H1 (cell line): ENCODE data around the gene CDK8. TPM values are rescaled to one million over a fixed set of nuclear protein-coding genes. Genes with fewer than 3 reads are reported as not detected.

Source experiments
- HDAC2 ChIP-seq, 2 experiments: fragments of 300-600 bp in 1 of 2; sonication (generic) in 1 of 2; IDR thresholded peaks; 2 replicates each; pipeline ENCODE4 v1.6.1; 2011 to 2012; ENCODE audit warnings: low read depth in 2 of 2, low read length in 2 of 2, mild to moderate bottlenecking in 2 of 2, moderate library complexity in 2 of 2, borderline replicate concordance in 1 of 2, inconsistent platforms in 1 of 2
- KDM4A ChIP-seq: IDR thresholded peaks from one replicate; pipeline ENCODE4 v1.7.1; 2012; ENCODE audit warnings: low read depth, mild to moderate bottlenecking, moderate library complexity, low read length, inconsistent platforms; ENCODE audit not compliant: severe bottlenecking
- NRF1 ChIP-seq: IDR thresholded peaks from 2 replicates; pipeline ENCODE4 v1.6.1; 2011; ENCODE audit warnings: mild to moderate bottlenecking, low read depth, low read length, improper control_type of control experiment
- PHF8 ChIP-seq: fragments of 200-600 bp; sonication (generic); conservative IDR thresholded peaks from 2 replicates; pipeline ENCODE4 v1.7.1; 2012; ENCODE audit warnings: low read depth, mild to moderate bottlenecking, inconsistent platforms, low read length, moderate library complexity
- RXRA ChIP-seq: IDR thresholded peaks from 2 replicates; pipeline ENCODE4 v1.6.1; 2011; ENCODE audit warnings: low read depth, mild to moderate bottlenecking, low read length, moderate library complexity; ENCODE audit not compliant: insufficient read depth
- SP4 ChIP-seq: IDR thresholded peaks from 2 replicates; pipeline ENCODE4 v1.6.1; 2012; ENCODE audit warnings: low read length, inconsistent platforms
- polyA plus RNA-seq, 7 experiments: library from polyadenylated mRNA; depleted of rRNA in 3 of 7; stranded (reverse) in 5 of 7; unstranded in 2 of 7; fragments of >200 nt in 5 of 7; fragments of 200-250 nt in 2 of 7; gene quantifications; 1 replicate in 5 of 7; 2 replicates in 1 of 7; 4 replicates in 1 of 7; pipeline versions ENCODE4 v1.2.1 to v1.2.3, GENCODE V29; 2011 to 2013; ENCODE audit warnings: missing spikeins in 2 of 7, mixed read lengths in 2 of 7
- total RNA-seq: library from RNA; stranded (reverse); fragmentation: NEBNext Ultra II Directional; extraction: Animal tissue kit (Norgen Biotek cat#: 25700); gene quantifications from 2 replicates; pipeline ENCODE4 v1.2.1, GENCODE V29; 2021
- TF ChIP-seq, protein P1 (sequence below): fragments of 300-600 bp; sonication (generic); IDR thresholded peaks from 2 replicates; pipeline ENCODE4 v1.7.1; 2012; ENCODE audit warnings: low read length, moderate library complexity, mild to moderate bottlenecking, inconsistent platforms; ENCODE audit not compliant: insufficient replicate concordance

Gene CDK8
- total and polyA plus RNA-seq, 2 of the 8 experiments (the other 6 are each of a cell fraction or from before 2014, with no cell fraction given): 22.1 to 25.6 TPM

GRCh38 chr13:26382835-26383234 lies 128.9 kb downstream of the CDK8 start (continued):
- TF ChIP-seq, protein P1, sequence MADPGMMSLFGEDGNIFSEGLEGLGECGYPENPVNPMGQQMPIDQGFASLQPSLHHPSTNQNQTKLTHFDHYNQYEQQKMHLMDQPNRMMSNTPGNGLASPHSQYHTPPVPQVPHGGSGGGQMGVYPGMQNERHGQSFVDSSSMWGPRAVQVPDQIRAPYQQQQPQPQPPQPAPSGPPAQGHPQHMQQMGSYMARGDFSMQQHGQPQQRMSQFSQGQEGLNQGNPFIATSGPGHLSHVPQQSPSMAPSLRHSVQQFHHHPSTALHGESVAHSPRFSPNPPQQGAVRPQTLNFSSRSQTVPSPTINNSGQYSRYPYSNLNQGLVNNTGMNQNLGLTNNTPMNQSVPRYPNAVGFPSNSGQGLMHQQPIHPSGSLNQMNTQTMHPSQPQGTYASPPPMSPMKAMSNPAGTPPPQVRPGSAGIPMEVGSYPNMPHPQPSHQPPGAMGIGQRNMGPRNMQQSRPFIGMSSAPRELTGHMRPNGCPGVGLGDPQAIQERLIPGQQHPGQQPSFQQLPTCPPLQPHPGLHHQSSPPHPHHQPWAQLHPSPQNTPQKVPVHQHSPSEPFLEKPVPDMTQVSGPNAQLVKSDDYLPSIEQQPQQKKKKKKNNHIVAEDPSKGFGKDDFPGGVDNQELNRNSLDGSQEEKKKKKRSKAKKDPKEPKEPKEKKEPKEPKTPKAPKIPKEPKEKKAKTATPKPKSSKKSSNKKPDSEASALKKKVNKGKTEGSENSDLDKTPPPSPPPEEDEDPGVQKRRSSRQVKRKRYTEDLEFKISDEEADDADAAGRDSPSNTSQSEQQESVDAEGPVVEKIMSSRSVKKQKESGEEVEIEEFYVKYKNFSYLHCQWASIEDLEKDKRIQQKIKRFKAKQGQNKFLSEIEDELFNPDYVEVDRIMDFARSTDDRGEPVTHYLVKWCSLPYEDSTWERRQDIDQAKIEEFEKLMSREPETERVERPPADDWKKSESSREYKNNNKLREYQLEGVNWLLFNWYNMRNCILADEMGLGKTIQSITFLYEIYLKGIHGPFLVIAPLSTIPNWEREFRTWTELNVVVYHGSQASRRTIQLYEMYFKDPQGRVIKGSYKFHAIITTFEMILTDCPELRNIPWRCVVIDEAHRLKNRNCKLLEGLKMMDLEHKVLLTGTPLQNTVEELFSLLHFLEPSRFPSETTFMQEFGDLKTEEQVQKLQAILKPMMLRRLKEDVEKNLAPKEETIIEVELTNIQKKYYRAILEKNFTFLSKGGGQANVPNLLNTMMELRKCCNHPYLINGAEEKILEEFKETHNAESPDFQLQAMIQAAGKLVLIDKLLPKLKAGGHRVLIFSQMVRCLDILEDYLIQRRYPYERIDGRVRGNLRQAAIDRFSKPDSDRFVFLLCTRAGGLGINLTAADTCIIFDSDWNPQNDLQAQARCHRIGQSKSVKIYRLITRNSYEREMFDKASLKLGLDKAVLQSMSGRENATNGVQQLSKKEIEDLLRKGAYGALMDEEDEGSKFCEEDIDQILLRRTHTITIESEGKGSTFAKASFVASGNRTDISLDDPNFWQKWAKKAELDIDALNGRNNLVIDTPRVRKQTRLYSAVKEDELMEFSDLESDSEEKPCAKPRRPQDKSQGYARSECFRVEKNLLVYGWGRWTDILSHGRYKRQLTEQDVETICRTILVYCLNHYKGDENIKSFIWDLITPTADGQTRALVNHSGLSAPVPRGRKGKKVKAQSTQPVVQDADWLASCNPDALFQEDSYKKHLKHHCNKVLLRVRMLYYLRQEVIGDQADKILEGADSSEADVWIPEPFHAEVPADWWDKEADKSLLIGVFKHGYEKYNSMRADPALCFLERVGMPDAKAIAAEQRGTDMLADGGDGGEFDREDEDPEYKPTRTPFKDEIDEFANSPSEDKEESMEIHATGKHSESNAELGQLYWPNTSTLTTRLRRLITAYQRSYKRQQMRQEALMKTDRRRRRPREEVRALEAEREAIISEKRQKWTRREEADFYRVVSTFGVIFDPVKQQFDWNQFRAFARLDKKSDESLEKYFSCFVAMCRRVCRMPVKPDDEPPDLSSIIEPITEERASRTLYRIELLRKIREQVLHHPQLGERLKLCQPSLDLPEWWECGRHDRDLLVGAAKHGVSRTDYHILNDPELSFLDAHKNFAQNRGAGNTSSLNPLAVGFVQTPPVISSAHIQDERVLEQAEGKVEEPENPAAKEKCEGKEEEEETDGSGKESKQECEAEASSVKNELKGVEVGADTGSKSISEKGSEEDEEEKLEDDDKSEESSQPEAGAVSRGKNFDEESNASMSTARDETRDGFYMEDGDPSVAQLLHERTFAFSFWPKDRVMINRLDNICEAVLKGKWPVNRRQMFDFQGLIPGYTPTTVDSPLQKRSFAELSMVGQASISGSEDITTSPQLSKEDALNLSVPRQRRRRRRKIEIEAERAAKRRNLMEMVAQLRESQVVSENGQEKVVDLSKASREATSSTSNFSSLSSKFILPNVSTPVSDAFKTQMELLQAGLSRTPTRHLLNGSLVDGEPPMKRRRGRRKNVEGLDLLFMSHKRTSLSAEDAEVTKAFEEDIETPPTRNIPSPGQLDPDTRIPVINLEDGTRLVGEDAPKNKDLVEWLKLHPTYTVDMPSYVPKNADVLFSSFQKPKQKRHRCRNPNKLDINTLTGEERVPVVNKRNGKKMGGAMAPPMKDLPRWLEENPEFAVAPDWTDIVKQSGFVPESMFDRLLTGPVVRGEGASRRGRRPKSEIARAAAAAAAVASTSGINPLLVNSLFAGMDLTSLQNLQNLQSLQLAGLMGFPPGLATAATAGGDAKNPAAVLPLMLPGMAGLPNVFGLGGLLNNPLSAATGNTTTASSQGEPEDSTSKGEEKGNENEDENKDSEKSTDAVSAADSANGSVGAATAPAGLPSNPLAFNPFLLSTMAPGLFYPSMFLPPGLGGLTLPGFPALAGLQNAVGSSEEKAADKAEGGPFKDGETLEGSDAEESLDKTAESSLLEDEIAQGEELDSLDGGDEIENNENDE: no peak
- TF ChIP-seq KDM4A: no peak
- no peak for TF ChIP-seq HDAC2 (IDR thresholded peaks at IDR 0.05; ENCODE audit: borderline replicate concordance in 1 of 2, low read depth in 2 of 2, low read length in 2 of 2)
- no peak for TF ChIP-seq PHF8
- TF ChIP-seq NRF1: no peak
- TF ChIP-seq SP4: no peak
- TF ChIP-seq RXRA: no peak
